Activated naive CD8-positive, alpha-beta T cell treated with anti-CD3 and anti-CD28 coated beads, Interleukin-2, amount 50 U/mL, for 24 hours (primary cell): ENCODE measurements around the gene SEMA4A.
"Not testable (repeated sequence)": the region's sequence is repeated elsewhere in the genome, so short reads cannot be mapped to it uniquely, and the experiment has no call there.

Experiments used
- ATAC-seq: fragments of 150-1000 bp; cut with Tn5 transposase; one replicate; pipeline ENCODE4 v1.10.0; 2021
- DNase-seq: peaks from one replicate; pipeline ENCODE4 v3.0.0; 2021
- H3K27ac Mint-ChIP-seq: one replicate; pipeline ENCODE4 v1.8.0; 2021; ENCODE audit warnings: mild to moderate bottlenecking, mixed read lengths
- H3K27me3 Mint-ChIP-seq: one replicate; pipeline ENCODE4 v1.8.0; 2021; ENCODE audit warnings: mixed read lengths
- H3K36me3 Mint-ChIP-seq: one replicate; pipeline ENCODE4 v1.8.0; 2021; ENCODE audit warnings: low read depth, mixed read lengths
- H3K4me1 Mint-ChIP-seq: one replicate; pipeline ENCODE4 v1.8.0; 2021; ENCODE audit warnings: mixed read lengths
- H3K4me3 Mint-ChIP-seq: one replicate; pipeline ENCODE4 v1.8.0; 2021; ENCODE audit warnings: mild to moderate bottlenecking, moderate library complexity, mixed read lengths
- H3K9me3 Mint-ChIP-seq: one replicate; pipeline ENCODE4 v1.8.0; 2021; ENCODE audit warnings: mixed read lengths

SEMA4A gene

DNA sequence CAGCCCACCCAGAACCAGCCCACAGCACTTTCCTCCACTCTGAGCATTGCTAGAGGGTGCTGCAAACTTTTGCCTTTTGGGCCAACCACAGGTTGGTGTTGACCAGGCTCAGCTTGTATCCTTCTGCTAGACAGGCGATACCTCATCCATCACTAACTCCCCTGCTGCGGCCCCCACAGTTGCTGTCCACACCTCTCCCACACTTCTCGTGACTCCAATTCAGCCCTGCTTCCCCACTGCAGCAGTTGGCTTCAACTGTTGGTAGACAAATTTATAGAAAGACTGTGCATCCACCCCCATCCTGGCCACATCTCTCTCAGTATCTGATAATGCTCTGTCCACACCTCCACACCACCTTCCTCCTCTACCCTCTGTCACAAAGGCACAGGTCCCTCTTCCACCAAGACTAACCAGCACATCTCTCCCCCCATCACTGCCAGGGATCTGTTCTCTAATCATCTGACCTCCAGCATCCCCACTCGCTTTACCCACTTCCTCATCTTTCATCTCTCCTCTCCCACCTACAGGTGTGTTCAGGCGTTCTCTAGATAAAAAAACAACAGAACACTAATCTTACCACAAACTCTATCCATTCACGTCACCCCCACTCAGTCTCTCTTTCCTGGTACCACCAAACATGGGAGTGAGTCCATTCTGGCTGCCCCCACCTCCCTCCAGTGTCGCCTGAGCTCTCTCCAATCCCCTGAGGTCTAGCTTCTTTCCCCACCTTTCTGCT lies 24.7 kb downstream of the SEMA4A start:
- peak overlapping the region; percentile 40 for H3K27ac Mint-ChIP-seq
- H3K4me1 Mint-ChIP-seq = peaks cover 19% of the 10 kb centered on the region
- DNase-seq (no peak), ATAC-seq (peak; percentile 61)
- H3K4me3 Mint-ChIP-seq = no peak overlapping the region
- peaks cover 1% of the 10 kb centered on the region for H3K27me3 Mint-ChIP-seq
- no peaks in the 10 kb centered on the region for H3K9me3 Mint-ChIP-seq
- H3K36me3 Mint-ChIP-seq = peaks cover 41% of the 10 kb centered on the region

- Mint-ChIP-seq H3K27me3 (no peaks in the 10 kb centered on the region), H3K27ac (no peak overlapping the region), H3K9me3 (no peaks in the 10 kb centered on the region), H3K4me3 (no peak overlapping the region), H3K4me1 (peaks cover 15% of the 10 kb centered on the region), H3K36me3 (peaks cover 21% of the 10 kb centered on the region)
- DNase-seq (no peak), ATAC-seq (no peak)
Measured at GRCh38 chr1:156180471-156180870, 27.1 kb downstream of the SEMA4A start.

DNA sequence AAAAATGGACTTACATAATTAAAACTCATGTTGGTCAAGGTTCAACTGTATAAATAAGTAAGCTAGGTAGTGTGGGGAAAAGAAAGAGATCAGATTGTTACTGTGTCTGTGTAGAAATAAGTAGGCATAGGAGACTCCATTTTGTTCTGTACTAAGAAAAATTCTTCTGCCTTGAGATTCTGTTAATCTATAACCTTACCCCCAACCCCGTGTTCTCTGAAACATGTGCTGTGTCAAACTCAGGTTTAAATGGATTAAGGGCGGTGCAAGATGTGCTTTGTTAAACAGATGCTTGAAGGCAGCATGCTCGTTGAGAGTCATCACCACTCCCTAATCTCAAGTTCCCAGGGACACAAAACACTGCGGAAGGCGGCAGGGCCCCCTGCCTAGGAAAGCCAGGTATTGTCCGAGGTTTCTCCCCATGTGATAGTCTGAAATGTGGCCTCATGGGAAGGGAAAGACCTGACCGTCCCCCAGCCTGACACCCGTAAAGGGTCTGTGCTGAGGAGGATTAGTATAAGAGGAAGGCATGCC lies 28.1 kb downstream of the SEMA4A start:
- H3K4me3 Mint-ChIP-seq, ATAC-seq, H3K27ac Mint-ChIP-seq, DNase-seq, H3K9me3 Mint-ChIP-seq, H3K27me3 Mint-ChIP-seq: not testable (repeated sequence)
- Mint-ChIP-seq H3K4me1 (peaks cover 17% of the 10 kb centered on the region), H3K36me3 (peaks cover 14% of the 10 kb centered on the region)

- ATAC-seq, H3K4me3 Mint-ChIP-seq, H3K27me3 Mint-ChIP-seq, DNase-seq, H3K27ac Mint-ChIP-seq, H3K9me3 Mint-ChIP-seq: not testable (repeated sequence)
- peaks cover 15% of the 10 kb centered on the region for H3K4me1 Mint-ChIP-seq
- H3K36me3 Mint-ChIP-seq = peaks cover 11% of the 10 kb centered on the region
Measured at GRCh38 chr1:156182010-156182779, 28.8 kb downstream of the SEMA4A start.

DNA sequence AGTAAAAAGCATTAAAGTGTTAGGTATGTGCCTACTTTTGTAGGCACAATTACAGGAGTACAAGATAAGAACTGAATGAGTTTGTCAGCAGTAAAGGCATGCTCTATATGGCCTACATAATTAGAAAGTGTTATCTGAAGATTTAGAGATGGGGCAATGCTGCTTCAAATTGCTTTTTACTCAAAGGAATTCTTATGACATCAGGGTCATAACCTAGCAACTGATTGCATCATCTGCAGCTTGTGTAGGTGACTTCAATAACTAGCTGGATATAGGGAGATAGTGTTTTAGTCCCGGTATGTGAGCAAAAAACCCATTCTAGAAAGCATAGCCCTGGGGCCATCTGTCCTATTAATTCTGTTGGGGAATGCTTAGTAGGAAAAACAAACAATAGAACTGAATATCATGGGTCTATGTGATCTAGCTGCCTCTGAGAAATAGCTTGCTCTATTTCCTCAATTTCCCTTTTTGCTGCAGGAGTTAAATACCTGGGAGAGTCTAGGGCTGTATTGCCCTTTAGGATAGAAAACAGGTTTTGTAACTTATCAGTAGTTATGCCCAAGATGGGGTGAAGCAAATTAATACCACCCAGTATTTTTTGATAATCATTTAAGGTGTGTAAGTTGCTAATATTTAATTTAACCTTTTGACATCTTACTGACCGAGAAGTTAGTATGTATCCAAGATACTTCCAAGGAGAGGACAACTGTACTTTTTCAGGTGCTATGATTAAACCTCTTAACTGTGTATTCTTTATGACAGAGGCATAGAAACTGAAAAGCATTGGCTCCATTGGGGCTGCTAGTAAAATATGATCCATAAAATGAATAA lies 33.2 kb downstream of the SEMA4A start:
- not testable (repeated sequence) for H3K27ac Mint-ChIP-seq, DNase-seq, H3K36me3 Mint-ChIP-seq, ATAC-seq, H3K4me1 Mint-ChIP-seq, H3K27me3 Mint-ChIP-seq, H3K9me3 Mint-ChIP-seq, H3K4me3 Mint-ChIP-seq

DNA sequence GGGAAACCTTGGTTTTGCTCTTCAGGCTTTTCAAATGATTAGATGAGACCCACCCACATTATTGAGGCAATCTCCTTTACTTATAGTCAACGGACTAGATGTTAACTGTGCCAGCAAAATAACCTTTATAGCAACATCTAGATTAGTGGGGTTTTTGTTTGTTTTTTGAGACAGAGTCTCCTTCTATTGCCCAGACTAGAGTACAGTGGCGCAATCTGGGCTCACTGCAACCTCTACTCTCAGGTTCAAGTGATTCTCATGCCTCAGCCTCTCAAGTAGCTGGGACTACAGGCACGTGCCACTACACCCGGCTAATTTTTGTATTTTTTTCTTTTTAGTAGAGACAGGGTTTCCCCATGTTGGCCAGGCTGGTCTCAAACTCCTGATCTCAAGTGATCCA lies 36.9 kb downstream of the SEMA4A start:
- Mint-ChIP-seq H3K36me3 (peaks cover 12% of the 10 kb centered on the region), H3K4me1 (peaks cover 33% of the 10 kb centered on the region)
- ATAC-seq, H3K27me3 Mint-ChIP-seq, H3K9me3 Mint-ChIP-seq, H3K27ac Mint-ChIP-seq, DNase-seq, H3K4me3 Mint-ChIP-seq: not testable (repeated sequence)

- Mint-ChIP-seq H3K4me3 (no peak overlapping the region), H3K4me1 (peaks cover 43% of the 10 kb centered on the region)
- DNase-seq = no peak
Measured at GRCh38 chr1:156191292-156191964, 38.0 kb downstream of the SEMA4A start.

GRCh38 chr1:156193208-156193487 lies 39.8 kb downstream of the SEMA4A start:
- Mint-ChIP-seq H3K27ac (peak overlapping the region; percentile 96), H3K4me1 (peaks cover 53% of the 10 kb centered on the region), H3K27me3 (no peaks in the 10 kb centered on the region), H3K36me3 (peaks cover 34% of the 10 kb centered on the region), H3K9me3 (no peaks in the 10 kb centered on the region), H3K4me3 (no peak overlapping the region)
- no peak for DNase-seq
- no peak for ATAC-seq

More at GRCh38 chr1:156191292-156191964, 38.0 kb downstream of the SEMA4A start:
- Mint-ChIP-seq H3K36me3 (peaks cover 22% of the 10 kb centered on the region), H3K9me3 (peaks cover 7% of the 10 kb centered on the region), H3K27ac (no peak overlapping the region), H3K27me3 (no peaks in the 10 kb centered on the region)
- no peak for ATAC-seq

DNA sequence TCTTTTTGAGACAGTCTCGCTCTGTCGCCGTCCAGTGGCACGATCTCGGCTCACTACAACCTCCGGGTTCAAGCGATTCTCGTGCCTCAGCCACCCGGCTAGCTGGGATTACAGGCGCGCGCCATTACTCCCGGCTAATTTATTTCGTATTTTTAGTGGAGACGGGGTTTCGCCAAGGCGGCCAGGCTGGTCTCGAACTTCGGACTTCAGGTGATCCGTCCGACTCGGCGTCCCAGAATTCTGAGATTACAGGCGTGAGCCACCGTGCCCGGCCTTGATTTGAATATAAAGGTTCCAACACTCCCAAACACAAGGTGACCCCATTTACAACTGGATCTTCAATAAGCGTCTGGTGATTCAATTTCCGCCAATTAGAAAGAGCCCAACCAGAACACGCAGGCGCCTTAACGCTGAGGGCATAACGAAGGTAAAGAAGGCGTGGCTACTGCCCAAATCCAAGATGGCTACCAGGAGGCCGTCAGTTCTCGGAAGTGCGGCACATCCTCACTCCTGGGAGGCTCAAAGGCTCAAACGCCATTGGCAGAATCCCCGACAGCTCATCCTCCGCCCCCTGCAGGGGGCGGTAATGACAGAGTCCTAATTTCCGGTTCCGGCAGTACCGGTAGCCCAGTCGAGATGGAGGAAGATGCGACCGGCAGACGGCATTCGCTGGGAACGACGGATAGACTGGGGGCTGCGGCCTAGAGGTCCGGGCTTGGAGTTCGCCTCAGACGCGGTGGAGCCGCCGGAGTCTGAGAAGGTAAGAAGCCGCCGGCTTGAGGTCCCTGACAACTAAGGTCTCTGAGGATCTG lies 40.3 kb downstream of the SEMA4A start, which contains the start of gene SLC25A44:
Gene SLC25A44 (plus strand): TSS at position 617 of the 812 bp plus-strand sequence. CDS start 5,744 bp downstream, outside the sequence.
- DNase-seq (peak; percentile 96), ATAC-seq (peak; percentile 96)
- Mint-ChIP-seq H3K27me3 (no peaks in the 10 kb centered on the region), H3K27ac (peak within 1 kb of the TSS; percentile 96), H3K4me3 (no peak within 1 kb of the TSS), H3K9me3 (no peaks in the 10 kb centered on the region), H3K4me1 (peaks cover 53% of the 10 kb centered on the region), H3K36me3 (peaks cover 39% of the 10 kb centered on the region)

DNA sequence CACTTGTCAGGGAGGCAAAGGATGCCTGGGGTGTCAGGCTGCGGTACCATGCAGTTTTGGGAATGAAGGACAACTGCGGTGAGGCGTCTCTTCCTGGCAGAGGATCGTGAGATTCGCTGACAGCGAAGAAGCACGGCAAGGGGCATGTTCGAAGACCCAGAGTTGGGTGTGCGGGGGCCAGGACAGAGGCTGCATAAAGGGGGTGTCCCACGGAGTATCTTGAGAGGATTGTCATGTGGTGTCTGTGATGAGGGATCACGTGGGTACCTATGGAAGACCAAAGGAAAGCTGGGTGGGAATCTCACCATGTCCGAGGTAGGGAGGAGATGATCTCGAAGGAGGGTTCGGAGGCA lies 40.9 kb downstream of the SEMA4A start:
- peaks cover 53% of the 10 kb centered on the region for H3K4me1 Mint-ChIP-seq
- no peaks in the 10 kb centered on the region for H3K27me3 Mint-ChIP-seq
- H3K4me3 Mint-ChIP-seq = no peak overlapping the region
- H3K9me3 Mint-ChIP-seq = no peaks in the 10 kb centered on the region
- peak overlapping the region; percentile 96 for H3K27ac Mint-ChIP-seq
- peaks cover 44% of the 10 kb centered on the region for H3K36me3 Mint-ChIP-seq
- no peak for DNase-seq
- ATAC-seq = no peak

DNA sequence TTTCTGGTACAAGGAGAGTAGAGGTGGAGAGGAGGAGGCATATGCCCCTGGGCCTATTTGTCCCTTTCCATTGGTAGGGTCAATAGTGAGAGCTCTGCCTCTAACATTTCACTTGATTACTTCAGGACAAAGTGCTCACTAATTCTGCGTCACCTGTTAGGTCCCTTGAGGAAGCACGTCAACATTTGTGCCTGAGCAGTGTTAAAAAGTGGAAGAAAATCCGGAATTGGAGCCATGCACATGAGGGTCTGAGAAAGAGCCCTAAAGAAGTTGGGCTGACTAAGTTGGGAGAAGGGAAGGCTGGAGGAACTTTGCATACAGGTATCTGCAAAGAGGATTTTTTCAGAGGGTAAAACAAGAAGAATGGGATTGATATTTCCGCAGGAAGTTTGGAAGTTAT lies 42.5 kb downstream of the SEMA4A start:
- Mint-ChIP-seq H3K9me3 (no peaks in the 10 kb centered on the region), H3K36me3 (peaks cover 58% of the 10 kb centered on the region), H3K27me3 (no peaks in the 10 kb centered on the region), H3K4me3 (no peak overlapping the region), H3K27ac (peak overlapping the region; percentile 63), H3K4me1 (peaks cover 53% of the 10 kb centered on the region)
- no peak for DNase-seq
- ATAC-seq = no peak

GRCh38 chr1:156196445-156196844 lies 43.1 kb downstream of the SEMA4A start:
- Mint-ChIP-seq H3K27ac (peak overlapping the region; percentile 96), H3K36me3 (peaks cover 58% of the 10 kb centered on the region), H3K9me3 (no peaks in the 10 kb centered on the region), H3K4me3 (no peak overlapping the region), H3K4me1 (peaks cover 53% of the 10 kb centered on the region), H3K27me3 (no peaks in the 10 kb centered on the region)
- ATAC-seq (no peak), DNase-seq (no peak)

DNA sequence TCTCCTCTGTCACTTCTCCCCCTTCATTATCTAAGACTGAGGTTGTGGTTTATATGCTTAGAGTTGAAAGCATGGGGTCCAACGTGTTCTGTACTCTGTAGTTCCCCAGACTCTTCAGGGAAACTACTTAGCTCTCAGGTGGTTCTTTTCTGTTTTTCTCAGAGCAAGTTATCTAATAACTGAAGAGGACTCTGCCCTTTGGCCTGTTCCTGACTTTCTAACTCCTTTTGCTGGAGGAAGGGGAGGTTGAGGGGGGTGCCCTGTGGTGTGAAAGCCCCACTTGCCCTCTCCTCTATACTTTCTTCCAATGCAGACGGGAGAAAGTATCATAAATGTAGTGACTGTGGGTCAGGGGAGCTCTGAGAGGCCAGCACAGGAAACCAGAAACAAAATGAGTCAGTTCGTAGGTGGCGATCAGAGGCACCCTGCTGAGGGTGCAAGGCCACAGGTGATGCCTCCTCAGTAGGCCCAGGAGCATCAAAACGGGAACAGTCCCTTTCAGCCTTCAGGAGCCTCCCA lies 45.5 kb downstream of the SEMA4A start:
- DNase-seq = no peak
- peak; percentile 87 for ATAC-seq
- Mint-ChIP-seq H3K36me3 (peaks cover 56% of the 10 kb centered on the region), H3K9me3 (no peaks in the 10 kb centered on the region), H3K4me3 (no peak overlapping the region), H3K4me1 (peaks cover 39% of the 10 kb centered on the region), H3K27ac (peak overlapping the region; percentile 96), H3K27me3 (no peaks in the 10 kb centered on the region)
